ENCODE data around the gene ANKRD42. TPM values are rescaled to one million over a fixed set of nuclear protein-coding genes. Genes with fewer than 3 reads are reported as not detected.

The ANKRD42 gene
- polyA plus RNA-seq, 3 donors, result 4.3 to 6.2 (median 6.1) TPM

DNA sequence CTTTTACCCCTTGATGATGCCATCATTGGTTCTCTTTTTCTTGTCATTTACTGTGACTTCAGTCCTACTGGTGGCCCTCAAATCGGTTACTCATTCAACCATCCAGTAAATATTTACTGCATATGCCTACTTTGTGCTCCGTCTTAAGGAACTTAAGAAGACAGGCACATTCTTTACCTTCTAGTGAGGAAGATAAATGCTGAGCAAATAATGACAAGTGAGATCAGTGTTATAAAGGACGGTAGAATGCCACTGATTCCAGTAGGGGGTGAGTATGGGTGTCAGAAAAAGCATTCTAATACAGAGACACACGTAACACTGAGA, 1.6 kb downstream of the ANKRD42 start:
- Histone ChIP-seq H3K79me2 (ENCODE audit: insufficient read depth, low read length) (peaks cover 28% of the 10 kb centered on the region), H4K20me1 (ENCODE audit: insufficient read depth, low read length) (no peaks in the 10 kb centered on the region), H3K4me2 (replicated peaks; ENCODE audit: extremely low read depth, low read length, poor library complexity, severe bottlenecking) (peak overlapping the region; percentile 98), H2AFZ (ENCODE audit: insufficient read depth, low read depth, low read length, poor library complexity, severe bottlenecking) (peak overlapping the region; percentile 90), H3K4me1 (ENCODE audit: control insufficient read depth in 1 of 2, insufficient read depth in 2 of 2, low read length in 2 of 2) (peaks cover 23 to 27% of the 10 kb centered on the region in 2 donors), H3K27me3 (ENCODE audit: control insufficient read depth in 2 of 2, insufficient read depth in 2 of 2, low read length in 2 of 2) (no peaks in the 10 kb centered on the region), H3K9ac (ENCODE audit: insufficient read depth, low read length, poor library complexity, severe bottlenecking) (peak overlapping the region; percentile 85), H3K36me3 (replicated peaks in 1 of 2; ENCODE audit: control insufficient read depth in 1 of 2, insufficient read depth in 2 of 2, low read length in 2 of 2) (peaks cover 21 to 42% of the 10 kb centered on the region in 2 donors), H3K4me3 (replicated peaks in 1 of 3; ENCODE audit: low read depth in 2 of 3, low read length in 3 of 3) (peak overlapping the region; percentile 82 to 99 (median 85)), H3K9me3 (replicated peaks in 1 of 2; ENCODE audit: control insufficient read depth in 1 of 2, insufficient read depth in 1 of 2, low read length in 2 of 2) (no peaks in the 10 kb centered on the region), H3K27ac (ENCODE audit: low read depth in 1 of 2, low read length in 2 of 2) (peak overlapping the region in 1 of 2 donors; percentile 96)
- intact Hi-C loops (cut with micrococcal nuclease), result loop anchor here (2.0 to 10.0 kb wide), 4 partner anchors 38 to 294 kb away; partner anchors contain the start of genes CCDC90B (in 1 of the 2), DDIAS (in 1 of the 2), PCF11 (in 1 of the 2) and PRCP (in 1 of the 2)
- DNase-seq, result peak; percentile 54 to 80 (median 62)
- WGBS (ENCODE audit: insufficient coverage), result no CpG with 5 or more reads among the region's 4 CpGs
- H3K27ac Mint-ChIP-seq, result peak overlapping the region; percentile 97 to 100 (median 99)
- H3K9me3 Mint-ChIP-seq, result no peaks in the 10 kb centered on the region
- peaks cover 31% of the 10 kb centered on the region for H3K4me1 Mint-ChIP-seq
- TF ChIP-seq, protein P1, sequence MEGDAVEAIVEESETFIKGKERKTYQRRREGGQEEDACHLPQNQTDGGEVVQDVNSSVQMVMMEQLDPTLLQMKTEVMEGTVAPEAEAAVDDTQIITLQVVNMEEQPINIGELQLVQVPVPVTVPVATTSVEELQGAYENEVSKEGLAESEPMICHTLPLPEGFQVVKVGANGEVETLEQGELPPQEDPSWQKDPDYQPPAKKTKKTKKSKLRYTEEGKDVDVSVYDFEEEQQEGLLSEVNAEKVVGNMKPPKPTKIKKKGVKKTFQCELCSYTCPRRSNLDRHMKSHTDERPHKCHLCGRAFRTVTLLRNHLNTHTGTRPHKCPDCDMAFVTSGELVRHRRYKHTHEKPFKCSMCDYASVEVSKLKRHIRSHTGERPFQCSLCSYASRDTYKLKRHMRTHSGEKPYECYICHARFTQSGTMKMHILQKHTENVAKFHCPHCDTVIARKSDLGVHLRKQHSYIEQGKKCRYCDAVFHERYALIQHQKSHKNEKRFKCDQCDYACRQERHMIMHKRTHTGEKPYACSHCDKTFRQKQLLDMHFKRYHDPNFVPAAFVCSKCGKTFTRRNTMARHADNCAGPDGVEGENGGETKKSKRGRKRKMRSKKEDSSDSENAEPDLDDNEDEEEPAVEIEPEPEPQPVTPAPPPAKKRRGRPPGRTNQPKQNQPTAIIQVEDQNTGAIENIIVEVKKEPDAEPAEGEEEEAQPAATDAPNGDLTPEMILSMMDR (IDR thresholded peaks at IDR 0.05), result no peak
- no peaks in the 10 kb centered on the region for H3K27me3 Mint-ChIP-seq (ENCODE audit: low read depth in 3 of 3)
- H3K4me3 Mint-ChIP-seq, result peak overlapping the region; percentile 97 to 99
- H3K36me3 Mint-ChIP-seq, result peaks cover 32 to 38% of the 10 kb centered on the region in 2 donors

DNA sequence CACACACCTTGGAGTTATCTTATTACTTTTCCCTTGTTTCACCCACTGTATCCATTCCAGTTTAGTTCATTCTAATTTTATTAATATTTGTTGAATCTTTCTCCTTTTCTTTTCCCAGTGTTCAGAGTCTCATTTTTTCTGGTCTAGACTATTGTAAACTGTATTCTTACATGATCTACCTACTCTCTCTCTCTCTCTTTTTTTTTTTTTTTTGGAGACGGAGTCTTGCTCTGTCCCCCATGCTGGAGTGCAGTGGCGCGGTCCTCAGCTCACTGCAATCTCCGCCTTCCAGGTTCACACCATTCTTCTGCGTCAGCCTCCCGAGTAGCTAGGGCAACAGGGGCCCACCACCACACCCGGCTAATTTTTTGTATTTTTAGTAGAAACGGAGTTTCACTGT, 2.1 kb downstream of the ANKRD42 start:
- Mint-ChIP-seq H3K4me1 (peaks cover 31% of the 10 kb centered on the region), H3K27ac (peak overlapping the region in 6 of 7 donors; percentile 66 to 99 (median 98)), H3K9me3 (no peaks in the 10 kb centered on the region), H3K27me3 (ENCODE audit: low read depth in 3 of 3) (no peaks in the 10 kb centered on the region), H3K36me3 (peaks cover 31 to 38% of the 10 kb centered on the region in 2 donors), H3K4me3 (peak overlapping the region in 1 of 2 donors; percentile 99)
- Histone ChIP-seq H3K4me1 (ENCODE audit: control insufficient read depth in 1 of 2, insufficient read depth in 2 of 2, low read length in 2 of 2) (peaks cover 23 to 27% of the 10 kb centered on the region in 2 donors), H3K9me3 (replicated peaks in 1 of 2; ENCODE audit: control insufficient read depth in 1 of 2, insufficient read depth in 1 of 2, low read length in 2 of 2) (no peaks in the 10 kb centered on the region), H3K4me2 (replicated peaks; ENCODE audit: extremely low read depth, low read length, poor library complexity, severe bottlenecking) (peak overlapping the region; percentile 98), H3K9ac (ENCODE audit: insufficient read depth, low read length, poor library complexity, severe bottlenecking) (no peak overlapping the region), H3K27me3 (ENCODE audit: control insufficient read depth in 2 of 2, insufficient read depth in 2 of 2, low read length in 2 of 2) (no peaks in the 10 kb centered on the region), H4K20me1 (ENCODE audit: insufficient read depth, low read length) (no peaks in the 10 kb centered on the region), H3K36me3 (replicated peaks in 1 of 2; ENCODE audit: control insufficient read depth in 1 of 2, insufficient read depth in 2 of 2, low read length in 2 of 2) (peaks cover 16 to 42% of the 10 kb centered on the region in 2 donors), H2AFZ (ENCODE audit: insufficient read depth, low read depth, low read length, poor library complexity, severe bottlenecking) (no peak overlapping the region), H3K27ac (ENCODE audit: low read depth in 1 of 2, low read length in 2 of 2) (peak overlapping the region in 1 of 2 donors; percentile 96), H3K79me2 (ENCODE audit: insufficient read depth, low read length) (peaks cover 28% of the 10 kb centered on the region), H3K4me3 (replicated peaks in 1 of 3; ENCODE audit: low read depth in 2 of 3, low read length in 3 of 3) (peak overlapping the region in 1 of 3 experiments; percentile 99)
- TF ChIP-seq, protein P1 (IDR thresholded peaks at IDR 0.05), result no peak
- 93% methylated on average over 2 of the region's 8 CpGs for WGBS (ENCODE audit: insufficient coverage)
- no peak for DNase-seq
- intact Hi-C loops (cut with micrococcal nuclease), result loop anchor here (2.0 to 10.0 kb wide), 4 partner anchors 39 to 295 kb away; partner anchors contain the start of genes CCDC90B (in 1 of the 2), DDIAS (in 1 of the 2), PCF11 (in 1 of the 2) and PRCP (in 1 of the 2)

Measured in CD14-positive monocyte (primary cell).